HG03469 (cell line): Measurements from ENCODE around the gene RNF220.

Experiments used
- ATAC-seq: cut with Tn5 transposase; IDR thresholded peaks from one replicate; pipeline ENCODE4 v1.9.1; 2021; ENCODE audit warnings: mild to moderate bottlenecking, moderate library complexity, moderate number of reproducible peaks; ENCODE audit not compliant: unreplicated experiment

RNF220 gene

GRCh38 chr1:44576456-44577150 is 171.5 kb downstream of the RNF220 start:
- ATAC-seq: no peak

GRCh38 chr1:44581205-44581604 is 176.2 kb downstream of the RNF220 start:
- ATAC-seq: no peak

GRCh38 chr1:44584167-44584566 is 179.1 kb downstream of the RNF220 start:
- ATAC-seq: no peak

- no peak for ATAC-seq
Observed at GRCh38 chr1:44585315-44585920, 180.4 kb downstream of the RNF220 start.

GRCh38 chr1:44587796-44588460 is 182.9 kb downstream of the RNF220 start:
- no peak for ATAC-seq

GRCh38 chr1:44588551-44589210 is 183.6 kb downstream of the RNF220 start:
- ATAC-seq: no peak

- ATAC-seq: no peak
Observed at GRCh38 chr1:44590475-44590874, 185.4 kb downstream of the RNF220 start.

GRCh38 chr1:44591381-44591780 is 186.3 kb downstream of the RNF220 start:
- no peak for ATAC-seq

- no peak for ATAC-seq
Observed at GRCh38 chr1:44592208-44593145, 187.4 kb downstream of the RNF220 start.

- ATAC-seq: no peak
Observed at GRCh38 chr1:44594353-44594752, 189.3 kb downstream of the RNF220 start.

- ATAC-seq: no peak
Observed at GRCh38 chr1:44594871-44595735, 190.0 kb downstream of the RNF220 start.

- no peak for ATAC-seq
Observed at GRCh38 chr1:44596511-44596910, 191.5 kb downstream of the RNF220 start.

GRCh38 chr1:44598167-44598566 is 193.1 kb downstream of the RNF220 start:
- no peak for ATAC-seq

GRCh38 chr1:44602634-44603628 is 197.9 kb downstream of the RNF220 start:
- ATAC-seq: no peak

GRCh38 chr1:44603718-44604117 is 198.7 kb downstream of the RNF220 start:
- no peak for ATAC-seq

GRCh38 chr1:44604157-44604955 is 199.3 kb downstream of the RNF220 start:
- ATAC-seq: no peak

- no peak for ATAC-seq
Observed at GRCh38 chr1:44605914-44606615, 201.0 kb downstream of the RNF220 start.
